Measurements from ENCODE around the gene GIT2. TPM values are rescaled to one million over a fixed set of nuclear protein-coding genes. Genes with fewer than 3 reads are reported as not detected.
"Not testable (repeated sequence)": the region's sequence is repeated elsewhere in the genome, so short reads cannot be mapped to it uniquely, and the experiment has no call there.

GIT2 gene
- polyA plus RNA-seq, 3 donors, result 30.8 to 51.8 (median 48.9) TPM

DNA sequence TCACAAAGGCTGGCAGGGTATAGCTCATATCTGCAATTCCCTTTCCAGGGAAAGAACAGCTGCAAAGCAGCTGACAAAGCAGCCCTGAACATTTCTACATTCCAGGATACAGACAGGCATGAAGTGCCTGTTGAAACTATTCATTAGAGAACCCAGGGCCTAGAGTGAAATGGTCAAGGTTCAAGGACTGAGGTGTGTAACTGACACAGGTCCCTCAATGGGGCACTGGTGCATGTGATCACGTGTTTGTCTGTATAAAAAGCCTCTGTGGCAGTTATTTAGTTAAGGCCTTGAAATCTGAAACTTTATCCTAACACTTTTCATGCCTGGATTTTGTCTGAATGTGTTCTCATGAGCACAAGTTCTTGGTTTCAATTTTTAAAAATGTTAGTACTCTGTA is 47.1 kb downstream of the GIT2 start:
- DNase-seq, result peak; percentile 69

DNA sequence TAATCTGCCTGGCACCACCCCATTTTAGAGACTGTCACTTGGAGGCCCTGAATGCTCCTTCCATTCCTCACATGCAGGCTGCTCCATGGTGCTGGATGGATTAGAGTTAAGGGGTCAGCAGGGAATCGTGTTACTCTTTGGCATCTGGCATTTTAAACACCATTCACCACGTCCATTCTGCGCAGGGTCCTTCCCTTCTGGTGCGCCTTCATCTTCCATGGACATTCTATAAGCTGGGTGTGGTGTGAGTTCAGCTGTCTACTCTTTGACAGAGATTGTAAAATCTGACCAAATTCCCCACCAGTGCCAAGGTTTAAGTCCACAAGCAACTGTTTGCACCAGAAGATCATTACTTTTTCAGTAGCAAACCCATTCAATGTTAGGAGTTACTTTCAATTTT is 47.8 kb downstream of the GIT2 start:
- DNase-seq, result no peak

DNA sequence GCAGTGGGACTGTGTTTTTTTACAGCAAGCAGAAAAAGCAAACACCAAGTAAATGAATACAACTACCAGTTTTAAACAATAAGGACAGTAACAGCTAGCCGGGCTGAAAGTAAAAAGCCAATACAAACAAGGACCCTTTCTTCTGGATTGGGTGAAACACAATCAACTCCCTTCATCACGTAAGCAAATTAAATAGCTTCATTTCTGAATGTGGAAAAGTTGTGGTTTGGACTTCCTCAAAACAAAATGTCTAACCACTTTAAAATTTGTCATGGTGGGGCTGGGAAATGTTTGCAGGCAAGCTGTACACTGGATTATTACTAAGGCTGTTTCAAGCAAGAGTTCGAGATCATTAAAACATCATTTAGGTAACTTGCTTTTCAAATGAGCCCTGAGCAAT is 48.6 kb downstream of the GIT2 start:
- DNase-seq, result no peak

DNA sequence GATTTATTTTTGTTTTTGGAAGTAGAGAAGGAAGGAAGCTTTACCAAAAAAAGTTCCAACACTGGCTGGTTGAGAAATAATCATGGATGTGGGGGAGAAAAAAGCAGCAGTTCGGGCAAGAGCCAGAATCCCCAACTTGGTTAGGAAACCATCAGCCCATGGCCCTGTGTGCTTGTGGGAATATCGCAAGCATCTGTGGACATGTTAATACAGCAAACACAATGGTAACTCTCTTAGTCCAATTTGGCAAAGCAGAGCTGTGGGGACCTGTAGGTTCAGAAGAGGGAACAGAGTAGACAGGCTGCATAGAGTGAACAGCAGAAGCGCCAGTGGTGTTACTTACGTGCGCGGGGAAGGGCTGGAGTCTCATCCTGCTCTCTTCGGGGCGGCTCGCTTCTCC is 49.3 kb downstream of the GIT2 start:
- DNase-seq, result no peak

DNA sequence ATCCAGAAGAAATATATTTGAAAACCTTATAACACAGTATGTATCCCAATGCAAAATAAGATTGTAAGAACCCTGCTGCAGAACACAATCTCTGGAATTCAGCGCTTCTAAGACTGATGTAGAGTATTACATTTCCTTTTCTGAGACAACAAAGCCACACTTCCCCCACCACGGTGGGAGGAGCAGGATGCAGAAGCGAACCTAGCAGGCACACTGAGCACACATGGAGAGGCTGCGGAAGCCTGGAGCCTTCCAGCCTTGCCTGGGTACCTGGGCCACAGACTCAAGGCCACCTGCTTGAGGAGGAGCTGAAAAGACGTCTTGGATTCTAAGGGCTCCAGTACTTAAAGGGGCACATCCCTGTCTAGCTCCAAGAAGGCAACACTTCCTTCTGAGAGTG is 49.7 kb downstream of the GIT2 start:
- DNase-seq, result peak; percentile 35

DNA sequence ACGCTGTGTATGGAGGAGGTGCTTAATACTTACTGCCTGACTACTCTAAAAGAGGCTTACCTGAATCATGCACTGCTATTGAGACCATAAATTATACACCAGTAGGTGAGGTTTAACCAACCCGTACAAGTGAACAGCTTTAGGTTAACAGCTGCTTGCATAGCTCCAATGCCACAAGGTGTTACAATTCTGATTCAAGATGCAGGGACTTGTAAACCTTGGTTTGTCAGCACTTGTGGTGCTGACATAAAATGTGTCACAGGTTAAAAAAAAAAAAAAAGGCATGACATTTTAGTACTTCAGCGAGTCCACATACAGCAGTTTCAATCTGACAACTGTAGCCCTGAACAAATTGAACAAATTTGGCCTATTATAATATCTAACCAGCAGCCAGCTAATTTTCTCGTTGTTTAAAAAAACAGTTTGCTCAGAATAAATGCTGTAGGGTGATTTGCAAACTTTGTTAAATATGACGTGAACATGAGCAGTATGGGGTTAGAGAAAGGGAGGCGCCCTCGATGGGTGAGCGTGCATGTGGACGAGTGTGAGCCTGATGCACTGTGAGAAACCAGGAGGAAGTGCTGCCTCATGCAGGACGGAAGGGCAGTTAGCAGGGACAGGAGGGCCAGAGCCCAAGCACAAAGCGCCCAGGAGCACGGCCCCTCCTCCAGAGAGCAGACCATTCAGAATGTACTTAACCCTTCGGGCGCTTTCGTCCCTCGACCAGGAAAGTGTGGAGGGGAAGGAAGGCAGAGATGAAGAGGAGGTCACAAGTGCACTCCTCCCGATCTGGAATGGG is 51.4 kb downstream of the GIT2 start:
- DNase-seq, result peak; percentile 46

DNA sequence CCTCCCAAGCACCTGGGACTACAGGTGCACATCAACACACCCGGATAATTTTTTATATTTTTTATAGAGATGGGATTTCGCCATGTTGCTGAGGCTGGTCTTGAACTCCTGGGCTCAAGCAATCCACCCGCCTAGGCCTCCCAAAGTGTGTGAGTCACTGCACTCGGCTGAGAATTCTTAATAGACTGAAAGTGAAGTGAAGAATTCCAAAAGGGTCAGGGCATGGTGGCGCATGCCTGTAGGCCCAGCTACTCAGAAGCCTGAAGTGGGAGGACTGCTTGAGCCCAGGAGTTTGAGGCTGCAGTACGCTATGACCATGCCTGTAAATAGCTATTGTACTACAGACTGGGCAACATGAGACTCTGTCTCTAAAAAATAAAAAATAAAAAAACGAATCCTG is 52.4 kb downstream of the GIT2 start:
- no peak for DNase-seq

DNA sequence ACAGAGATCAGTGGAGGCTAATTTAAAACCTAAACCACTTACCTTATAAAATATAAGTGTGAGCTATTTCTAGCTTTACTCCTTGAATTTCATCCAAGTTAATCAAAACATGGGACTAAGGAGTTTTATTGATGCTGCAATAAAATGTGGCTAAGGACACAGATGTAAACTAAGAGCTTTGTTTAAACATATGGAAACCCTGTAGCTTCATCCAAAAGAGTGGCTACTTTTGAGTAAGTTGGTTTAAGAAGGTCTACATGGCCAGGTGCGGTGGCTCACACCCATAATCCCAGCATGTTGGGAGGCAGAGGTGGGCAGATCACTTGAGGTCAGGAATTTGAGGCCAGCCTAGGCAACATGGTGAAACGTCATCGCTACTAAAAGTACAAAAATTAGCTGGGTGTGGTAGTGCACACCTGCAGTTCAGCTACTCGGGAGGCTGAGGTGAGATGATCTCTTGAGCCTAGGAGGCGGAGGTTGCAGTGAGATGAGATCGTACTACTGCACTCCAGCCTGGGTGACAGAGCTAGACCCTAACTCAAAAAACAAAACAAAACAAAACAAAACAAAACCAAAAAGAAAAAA is 55.7 kb downstream of the GIT2 start:
- no peak for DNase-seq

DNA sequence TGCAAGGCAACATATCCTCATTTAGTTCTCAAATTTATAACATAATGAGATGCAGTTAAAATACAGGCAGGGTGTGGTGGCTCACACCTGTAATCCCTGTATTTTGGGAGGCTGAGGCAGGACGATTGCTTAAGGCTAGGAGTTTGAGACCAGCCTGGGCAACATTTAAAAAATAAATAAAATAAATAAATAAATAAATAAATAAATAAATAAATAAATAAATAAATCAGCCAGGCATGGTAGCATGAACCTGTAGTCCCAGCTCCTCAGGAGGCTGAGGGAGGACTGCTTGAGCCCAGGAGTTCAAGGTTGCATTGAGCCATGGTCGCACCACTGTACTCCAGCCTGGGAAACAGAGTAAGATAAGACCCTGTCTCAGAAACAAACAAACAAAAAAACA is 56.7 kb downstream of the GIT2 start:
- DNase-seq, result no peak

DNA sequence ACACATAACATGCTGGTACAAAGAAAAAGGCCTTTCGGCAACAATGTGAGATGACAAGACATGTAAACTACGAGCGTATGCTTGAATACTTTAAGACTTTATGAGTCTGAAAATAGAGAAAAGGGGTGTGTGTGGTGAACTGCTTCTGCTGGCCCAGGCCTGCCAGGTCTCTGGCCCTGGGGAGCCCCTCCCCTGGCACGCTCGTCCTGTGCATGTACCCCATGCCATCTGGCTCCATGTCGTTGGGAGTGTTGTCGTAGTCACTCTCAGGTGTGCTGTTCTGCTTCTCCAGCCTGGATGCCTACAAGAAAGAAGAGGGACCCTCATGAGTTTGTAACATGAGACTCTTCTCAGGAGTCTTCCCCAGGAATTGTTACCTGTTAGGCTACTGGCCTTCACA is 57.2 kb downstream of the GIT2 start:
- no peak for DNase-seq

DNA sequence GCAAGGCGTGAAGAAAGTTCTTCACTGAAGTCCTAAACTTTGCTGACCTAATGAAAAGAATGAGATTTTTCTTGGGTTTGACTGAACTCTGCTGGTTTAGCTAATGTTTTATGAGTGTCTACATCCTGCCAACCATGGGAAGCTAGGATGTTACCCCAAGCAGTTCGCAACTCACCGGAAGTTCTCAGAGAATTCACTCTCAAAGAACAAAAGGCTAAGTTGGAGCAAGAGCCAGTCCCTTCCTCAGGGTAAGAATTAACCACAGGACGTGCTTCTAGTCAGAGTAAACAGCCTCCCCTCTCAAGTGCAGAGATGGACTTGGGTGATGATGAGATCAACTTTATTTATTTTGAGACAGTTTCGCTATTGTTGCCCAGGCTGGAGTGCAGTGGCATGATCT is 58.8 kb downstream of the GIT2 start:
- no peak for DNase-seq

DNA sequence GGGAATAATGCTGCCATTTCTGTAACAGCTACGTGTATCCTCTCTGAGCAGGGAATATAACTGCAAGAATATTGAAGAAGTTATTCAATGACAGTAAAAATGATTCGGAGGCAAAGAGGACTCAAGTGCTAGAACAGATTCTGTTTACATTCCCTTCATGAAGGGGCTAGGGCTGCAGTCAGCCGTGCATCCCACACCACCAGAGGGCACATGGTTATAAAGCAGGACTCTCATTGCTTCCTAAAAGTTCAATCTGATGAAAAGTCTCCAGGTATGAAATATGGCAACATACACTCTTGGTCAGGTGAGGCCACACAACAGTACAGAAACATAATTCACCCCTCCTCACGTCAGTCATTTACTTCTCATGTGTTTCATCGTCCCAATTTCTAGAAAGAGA is 62.1 kb downstream of the GIT2 start:
- DNase-seq, result no peak

DNA sequence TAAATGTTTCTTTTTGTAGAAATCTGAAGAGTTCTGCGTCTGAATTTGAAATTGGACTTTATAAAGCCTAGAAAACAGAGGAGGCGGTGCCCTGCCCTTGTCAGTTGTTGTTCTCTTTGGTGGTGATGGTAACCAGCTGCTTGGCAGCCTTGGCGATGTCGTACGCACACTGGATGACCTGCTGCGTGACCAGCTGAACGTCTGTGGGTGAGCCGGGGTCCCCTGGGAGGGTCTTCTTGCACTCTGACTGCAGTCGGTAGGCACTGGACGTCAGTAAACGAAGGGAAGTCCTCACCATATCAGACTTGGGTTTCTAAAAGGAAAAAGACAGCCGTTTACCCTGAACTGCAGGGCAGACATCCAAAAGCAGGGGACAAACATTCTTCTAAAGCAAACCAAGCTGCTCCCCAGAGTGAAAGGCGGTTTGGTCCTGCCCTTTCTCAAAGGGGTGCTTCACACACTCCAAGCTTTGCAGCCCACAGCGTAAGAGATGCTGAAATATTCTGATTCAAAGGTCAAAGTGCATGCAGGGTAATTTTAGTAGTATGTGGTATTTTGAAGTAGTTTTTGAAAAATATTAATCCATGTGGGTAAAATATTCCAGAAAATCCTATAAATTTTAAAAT is 63.2 kb downstream of the GIT2 start:
- no peak for DNase-seq

DNA sequence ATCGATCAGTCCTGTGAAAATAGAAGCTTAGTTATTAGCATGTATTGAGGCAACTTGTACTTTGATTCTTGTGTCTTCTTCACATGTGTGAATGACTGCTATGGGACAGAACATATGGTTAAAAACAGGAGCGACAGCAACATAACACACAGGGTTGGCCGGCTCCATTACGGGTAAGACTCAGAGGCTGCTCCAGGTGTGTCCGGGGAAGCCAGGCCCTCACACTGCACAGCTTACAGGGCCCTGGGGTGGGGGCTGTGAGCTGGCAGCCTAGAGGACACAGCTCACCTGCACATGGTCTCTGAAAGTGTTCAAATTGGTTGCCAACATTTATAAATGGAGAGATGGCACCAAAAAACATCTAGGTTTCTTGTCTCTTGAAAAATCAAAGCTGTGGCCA is 65.0 kb downstream of the GIT2 start:
- DNase-seq, result no peak

DNA sequence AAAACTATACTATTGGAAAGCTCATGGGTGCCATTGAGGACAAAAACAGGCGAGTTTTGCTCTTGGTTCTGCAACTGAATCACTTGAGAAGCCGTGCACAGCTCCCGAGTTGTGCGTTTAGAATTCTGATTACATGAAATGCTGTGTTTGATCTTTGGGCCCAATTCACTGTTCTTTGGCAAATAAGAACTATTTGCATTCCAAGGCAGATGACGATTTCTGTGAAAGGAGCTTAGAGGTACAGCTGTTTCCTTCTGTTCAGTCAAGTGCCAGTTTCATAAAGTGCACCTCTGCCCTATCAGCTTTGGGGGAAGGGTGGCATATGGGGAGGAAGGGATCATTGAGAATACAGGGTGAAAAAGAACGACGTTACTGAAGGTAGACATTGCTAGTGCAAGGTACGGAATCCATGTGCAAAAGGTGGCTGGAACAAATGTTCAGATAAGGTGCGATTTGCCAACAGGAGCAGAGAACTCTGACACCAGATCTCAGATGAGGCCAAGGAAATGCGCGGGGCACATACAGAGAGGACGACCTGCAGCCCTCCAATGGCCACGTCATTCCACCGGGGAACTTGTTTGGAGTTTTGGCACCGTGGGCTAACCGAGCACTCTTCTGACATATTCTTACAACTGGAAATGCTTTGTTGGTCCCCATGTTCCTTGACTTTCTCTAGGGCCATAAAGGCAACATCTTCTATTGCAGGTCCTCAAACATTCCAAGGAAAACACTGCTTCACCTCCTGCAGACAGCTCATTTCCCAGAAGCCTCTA is 66.0 kb downstream of the GIT2 start:
- DNase-seq, result no peak

DNA sequence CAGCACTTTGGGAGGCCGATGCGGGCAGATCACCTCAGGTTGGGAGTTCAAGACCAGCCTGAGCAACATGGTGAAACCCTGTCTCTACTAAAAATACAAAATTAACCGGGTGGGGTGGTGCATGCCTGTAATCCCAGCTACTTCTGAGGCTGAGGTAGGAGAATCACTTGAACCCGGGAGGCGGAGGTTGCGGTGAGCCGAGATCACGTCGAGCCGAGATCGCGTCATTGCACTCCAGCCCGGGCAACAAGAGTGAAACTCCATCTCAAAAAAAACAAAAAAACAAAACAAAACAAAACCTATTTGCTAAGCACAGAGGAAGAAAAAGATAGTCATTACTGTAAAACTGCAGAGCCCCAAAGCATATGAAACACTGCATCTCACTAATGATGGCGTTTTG is 66.8 kb downstream of the GIT2 start:
- DNase-seq, result not testable (repeated sequence)

DNA sequence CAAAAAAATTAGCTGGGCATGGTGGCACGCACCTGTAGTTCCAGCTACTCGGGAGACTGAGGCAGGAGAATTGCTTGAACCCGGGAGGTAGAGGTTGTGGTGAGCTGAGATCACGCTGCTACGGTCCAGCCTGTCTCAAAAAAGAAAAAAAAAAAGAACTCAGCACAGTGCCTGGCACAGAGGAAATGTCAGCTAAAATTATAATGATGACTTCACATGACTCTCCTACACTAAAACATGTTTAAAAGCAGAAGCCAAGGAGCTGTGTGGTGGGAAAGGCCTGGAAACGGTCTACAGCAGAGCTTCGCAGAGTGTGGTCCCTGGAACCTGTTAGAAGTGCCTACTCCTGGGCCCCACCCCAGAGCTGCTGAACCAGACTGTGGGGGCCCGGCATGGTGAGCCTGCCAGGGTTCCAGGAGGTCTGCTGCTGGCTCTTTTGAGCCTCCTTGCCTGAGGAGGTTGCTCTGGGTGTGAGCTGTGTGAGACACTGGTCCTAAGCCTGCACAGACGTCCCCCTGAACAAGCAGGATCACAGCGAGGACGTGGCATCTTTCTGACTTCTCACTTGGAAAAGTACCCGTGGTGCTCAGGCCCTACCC is 68.0 kb downstream of the GIT2 start:
- DNase-seq, result no peak

DNA sequence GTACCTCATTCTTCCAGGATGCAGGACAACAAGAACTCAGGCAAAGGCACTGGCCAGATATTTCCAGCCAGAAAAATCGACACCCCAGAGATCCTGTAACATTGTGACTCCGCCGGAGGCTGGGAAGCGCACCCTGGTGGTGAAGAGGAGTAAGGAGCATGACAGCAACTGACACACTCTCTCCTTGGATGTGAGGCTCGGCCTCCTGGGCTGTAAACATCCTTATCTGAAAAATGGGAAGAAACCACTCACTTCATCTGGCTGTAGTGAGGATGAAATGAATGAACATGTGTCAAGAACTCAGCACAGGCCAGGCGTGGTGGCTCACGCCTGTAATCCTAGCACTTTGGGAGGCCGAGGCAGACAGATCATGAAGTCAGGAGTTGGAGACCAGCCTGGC is 68.5 kb downstream of the GIT2 start:
- no peak for DNase-seq

DNA sequence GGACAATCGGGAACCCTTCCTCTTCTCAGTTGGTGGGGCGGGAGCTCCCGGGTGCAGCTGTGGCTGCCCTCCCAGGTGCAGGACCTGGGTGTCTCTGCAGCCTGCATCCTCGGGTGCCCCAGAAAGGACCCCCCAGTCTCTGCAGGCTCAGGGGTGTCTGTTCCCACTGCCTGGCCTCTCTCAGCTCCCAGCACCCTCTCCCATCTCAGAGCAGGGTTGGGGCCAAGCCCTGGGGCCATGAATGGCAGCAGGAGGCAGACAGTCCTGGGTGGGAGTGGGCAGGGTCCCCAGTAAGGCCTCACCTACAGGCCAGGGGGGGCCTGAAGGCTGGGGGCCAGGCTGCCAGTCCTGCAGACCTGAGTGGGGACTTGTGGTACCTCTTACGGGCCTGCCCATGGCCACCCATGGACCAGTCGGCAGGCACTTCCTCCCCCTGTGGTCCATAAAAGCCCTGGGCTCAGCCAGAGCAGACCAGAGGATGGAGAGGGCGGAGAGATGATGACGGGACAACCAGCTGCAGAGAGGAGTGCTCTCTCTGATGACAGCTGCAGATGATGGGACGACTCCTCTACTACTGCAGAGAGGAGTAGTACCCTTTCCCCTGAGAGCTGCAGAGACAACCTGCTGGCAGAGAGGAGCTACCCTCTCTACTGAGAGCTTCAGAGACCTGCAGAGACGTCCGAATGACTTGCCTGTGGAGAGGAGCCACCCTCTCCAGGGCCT is 69.5 kb downstream of the GIT2 start:
- DNase-seq, result no peak

DNA sequence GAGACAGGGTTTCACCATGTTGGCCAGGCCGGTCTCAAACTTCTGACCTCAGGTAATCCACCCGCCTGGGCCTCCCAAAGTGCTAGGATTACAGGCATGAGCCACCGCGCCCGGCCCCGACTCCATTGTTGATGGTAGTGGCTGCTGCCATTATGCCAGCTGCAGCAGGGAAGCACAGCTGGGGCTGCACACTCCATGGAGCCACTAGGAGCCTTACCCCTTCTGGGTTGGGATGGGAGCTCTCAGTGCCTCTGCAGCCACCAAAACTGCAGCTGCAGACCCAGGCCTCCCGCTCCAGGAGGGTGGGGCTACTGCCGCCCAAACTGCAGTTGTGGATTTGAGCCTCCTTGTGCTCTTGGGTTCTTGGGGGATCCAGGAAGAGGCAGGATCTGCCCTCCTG is 70.2 kb downstream of the GIT2 start:
- DNase-seq, result no peak

DNA sequence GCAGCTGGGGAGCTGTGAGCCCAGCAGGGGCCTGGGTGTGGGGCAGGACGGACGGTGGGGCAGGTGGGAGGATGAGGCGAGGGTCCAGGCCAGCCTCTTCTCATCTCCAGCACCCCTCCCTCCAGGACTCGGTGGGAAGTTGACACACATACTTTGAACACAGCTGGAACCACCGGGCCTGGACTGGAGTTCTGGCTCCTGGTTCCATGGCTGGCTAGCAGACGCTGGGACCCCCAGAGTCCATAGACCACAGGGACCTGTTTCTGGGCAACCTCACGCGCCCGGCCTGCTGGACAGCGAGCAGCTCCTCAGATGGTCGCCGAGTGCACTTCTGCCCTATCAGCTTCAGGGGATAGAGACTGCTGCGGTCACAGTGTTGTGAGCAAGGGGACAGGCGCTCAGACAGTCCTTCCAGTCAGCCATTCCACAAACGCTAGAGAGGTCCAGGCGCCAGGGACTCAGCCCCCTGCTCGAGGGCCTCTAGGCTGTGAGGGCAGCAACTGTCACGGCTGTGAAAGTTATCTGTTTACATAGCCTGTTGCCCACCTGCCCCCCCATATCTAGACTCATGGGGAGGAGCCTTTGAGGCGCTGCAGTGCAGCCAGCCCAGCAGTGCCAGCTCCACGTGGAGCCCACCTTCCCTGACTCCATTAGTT is 70.9 kb downstream of the GIT2 start:
- peak; percentile 58 for DNase-seq

Data from renal pelvis (tissue), 4 donors.